Endodermal cell (in vitro differentiated cells): Measurements from ENCODE around the gene GPR37L1. TPM values are rescaled to one million over a fixed set of nuclear protein-coding genes. Genes with fewer than 3 reads are reported as not detected.

ENCODE experiments used
- DNase-seq: peaks from one replicate; pipeline ENCODE4 v3.0.0-alpha.2; 2017
- H3K27ac ChIP-seq: 2 replicates; pipeline ENCODE4 v1.5.1; 2013; ENCODE audit warnings: mild to moderate bottlenecking, low read depth, low read length, moderate library complexity
- H3K27me3 ChIP-seq: 2 replicates; pipeline ENCODE4 v1.6.1; 2013; ENCODE audit warnings: mild to moderate bottlenecking, low read length, moderate library complexity; ENCODE audit not compliant: insufficient read depth, control insufficient read depth, poor library complexity, severe bottlenecking
- H3K36me3 ChIP-seq: 2 replicates; pipeline ENCODE4 v1.7.0; 2013; ENCODE audit warnings: mild to moderate bottlenecking, low read length, moderate library complexity; ENCODE audit not compliant: control insufficient read depth, insufficient read depth
- H3K4me1 ChIP-seq: one replicate; pipeline ENCODE4 v1.7.0; 2013; ENCODE audit warnings: low read length; ENCODE audit not compliant: control insufficient read depth, insufficient read depth
- H3K4me3 ChIP-seq: 2 replicates; pipeline ENCODE4 v1.5.1; 2013; ENCODE audit warnings: mild to moderate bottlenecking, low read length, moderate library complexity
- H3K9ac ChIP-seq: 2 replicates; pipeline ENCODE4 v1.6.1; 2013; ENCODE audit warnings: mild to moderate bottlenecking, low read length, moderate library complexity; ENCODE audit not compliant: poor library complexity, severe bottlenecking; ENCODE audit errors: extremely low read depth
- H3K9me3 ChIP-seq: 2 replicates; pipeline ENCODE4 v1.6.1; 2013; ENCODE audit warnings: mild to moderate bottlenecking, low read length, moderate library complexity; ENCODE audit not compliant: control insufficient read depth
- H3K27ac Mint-ChIP-seq: 2 replicates; pipeline ENCODE4 v1.8.0; 2020; ENCODE audit warnings: mixed read lengths
- H3K27me3 Mint-ChIP-seq: 2 replicates; pipeline ENCODE4 v1.8.0; 2021; ENCODE audit warnings: mild to moderate bottlenecking, mixed read lengths; ENCODE audit not compliant: insufficient read depth
- H3K36me3 Mint-ChIP-seq: 2 replicates; pipeline ENCODE4 v1.8.0; 2020; ENCODE audit warnings: low read depth, mixed read lengths
- H3K4me1 Mint-ChIP-seq: 2 replicates; pipeline ENCODE4 v1.8.0; 2020; ENCODE audit warnings: mixed read lengths
- H3K4me3 Mint-ChIP-seq: 2 replicates; pipeline ENCODE4 v1.8.0; 2020; ENCODE audit warnings: mild to moderate bottlenecking, moderate library complexity, mixed read lengths
- H3K9me3 Mint-ChIP-seq: 2 replicates; pipeline ENCODE4 v1.8.0; 2020; ENCODE audit warnings: mild to moderate bottlenecking, mixed read lengths
- WGBS, 2 experiments: methylation state at CpG; one replicate each; pipeline versions ENCODE4 v1.1.5 to v1.1.7; 2013; ENCODE audit warnings: missing lambda C conversion rate in 2 of 2, mixed read lengths in 1 of 2; ENCODE audit not compliant: insufficient coverage in 1 of 2, insufficient read length in 1 of 2; 5-methylcytosine and 5-hydroxymethylcytosine counted together
- total RNA-seq, 2 donors: library from RNA; stranded (reverse); fragmentation: NEBNext Ultra II Directional in 1 of 2; extraction: Animal tissue kit (Norgen Biotek cat#: 25700) in 1 of 2; gene quantifications; 2 replicates in 1 of 2; 3 replicates in 1 of 2; pipeline ENCODE4 v1.2.1, GENCODE V29; 2021
- TF ChIP-seq, protein P1 (sequence below): fragments of 200-600 bp; sonication (generic); conservative IDR thresholded peaks from 2 replicates; pipeline ENCODE4 v1.5.0; 2021; ENCODE audit warnings: antibody characterized with exemption, mild to moderate bottlenecking

Gene GPR37L1
- total RNA-seq, 2 donors from 2014 or later, result 0.04 TPM; not detected in 1

DNA sequence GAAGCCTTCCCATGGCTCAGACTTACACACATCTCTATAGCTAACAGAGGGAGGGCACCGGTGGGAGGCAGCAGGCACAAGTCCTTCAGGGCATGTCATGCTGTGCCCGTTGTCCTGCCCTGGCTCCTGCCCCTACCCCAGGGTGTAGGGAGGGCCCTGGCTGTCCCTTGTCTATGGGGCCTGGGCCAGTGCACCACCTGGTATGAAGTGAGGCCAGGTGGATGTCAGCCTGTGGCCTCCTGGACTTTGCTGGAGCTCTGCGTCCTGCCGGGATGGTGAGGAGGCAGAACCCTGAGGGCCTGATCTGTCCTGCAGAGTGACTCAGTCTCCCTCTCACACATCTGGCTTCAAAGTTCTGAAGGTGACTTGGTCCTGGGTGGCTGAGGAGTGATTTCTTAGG, 47.3 kb upstream of the GPR37L1 start:
- H3K27me3 Mint-ChIP-seq, result peaks cover 2% of the 10 kb centered on the region
- Histone ChIP-seq H3K9ac (no peak overlapping the region), H3K36me3 (no peaks in the 10 kb centered on the region), H3K4me3 (no peak overlapping the region), H3K9me3 (no peaks in the 10 kb centered on the region), H3K4me1 (peaks cover 20% of the 10 kb centered on the region), H3K27ac (peak overlapping the region; percentile 53), H3K27me3 (no peaks in the 10 kb centered on the region)
- H3K27ac Mint-ChIP-seq, result peak overlapping the region; percentile 65
- no peak overlapping the region for H3K4me3 Mint-ChIP-seq
- 84% methylated on average over 4 of the region's 4 CpGs; no CpG with 5 or more reads in 1 of the 2 experiments for WGBS, 2 experiments
- DNase-seq, result no peak
- TF ChIP-seq, protein P1, sequence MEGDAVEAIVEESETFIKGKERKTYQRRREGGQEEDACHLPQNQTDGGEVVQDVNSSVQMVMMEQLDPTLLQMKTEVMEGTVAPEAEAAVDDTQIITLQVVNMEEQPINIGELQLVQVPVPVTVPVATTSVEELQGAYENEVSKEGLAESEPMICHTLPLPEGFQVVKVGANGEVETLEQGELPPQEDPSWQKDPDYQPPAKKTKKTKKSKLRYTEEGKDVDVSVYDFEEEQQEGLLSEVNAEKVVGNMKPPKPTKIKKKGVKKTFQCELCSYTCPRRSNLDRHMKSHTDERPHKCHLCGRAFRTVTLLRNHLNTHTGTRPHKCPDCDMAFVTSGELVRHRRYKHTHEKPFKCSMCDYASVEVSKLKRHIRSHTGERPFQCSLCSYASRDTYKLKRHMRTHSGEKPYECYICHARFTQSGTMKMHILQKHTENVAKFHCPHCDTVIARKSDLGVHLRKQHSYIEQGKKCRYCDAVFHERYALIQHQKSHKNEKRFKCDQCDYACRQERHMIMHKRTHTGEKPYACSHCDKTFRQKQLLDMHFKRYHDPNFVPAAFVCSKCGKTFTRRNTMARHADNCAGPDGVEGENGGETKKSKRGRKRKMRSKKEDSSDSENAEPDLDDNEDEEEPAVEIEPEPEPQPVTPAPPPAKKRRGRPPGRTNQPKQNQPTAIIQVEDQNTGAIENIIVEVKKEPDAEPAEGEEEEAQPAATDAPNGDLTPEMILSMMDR, result no peak
- H3K4me1 Mint-ChIP-seq, result peaks cover 26% of the 10 kb centered on the region
- H3K9me3 Mint-ChIP-seq, result no peaks in the 10 kb centered on the region
- H3K36me3 Mint-ChIP-seq, result no peaks in the 10 kb centered on the region

DNA sequence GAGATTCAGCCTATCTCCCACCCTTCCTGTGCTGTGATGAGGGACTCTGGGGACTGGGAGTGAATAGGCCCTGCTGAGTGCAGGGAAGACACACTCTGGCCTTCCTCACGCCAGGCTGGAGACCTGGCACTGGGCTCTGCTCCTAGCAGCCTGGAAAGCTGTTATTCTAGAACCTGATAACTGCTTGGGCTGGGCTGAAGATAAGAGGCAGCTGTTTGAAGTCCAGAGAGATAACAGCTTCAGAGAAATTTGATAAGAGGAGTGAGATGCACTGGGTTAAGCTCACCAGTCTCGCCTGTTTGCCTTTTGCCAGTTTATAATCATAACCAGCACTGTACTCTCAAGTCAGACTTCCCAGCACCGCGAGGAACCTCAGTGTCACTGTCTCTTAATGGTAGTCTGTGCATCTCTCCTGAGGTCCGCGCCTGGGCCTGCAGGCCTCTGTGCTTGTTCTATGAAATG, 46.6 kb upstream of the GPR37L1 start:
- TF ChIP-seq, protein P1, result no peak
- no peaks in the 10 kb centered on the region for H3K9me3 ChIP-seq
- H3K27me3 Mint-ChIP-seq, result peaks cover 2% of the 10 kb centered on the region
- H3K4me1 ChIP-seq, result peaks cover 17% of the 10 kb centered on the region
- H3K36me3 Mint-ChIP-seq, result no peaks in the 10 kb centered on the region
- WGBS, 2 experiments, result 77 to 91% methylated on average over 5 to 6 of the region's 6 CpGs
- no peaks in the 10 kb centered on the region for H3K36me3 ChIP-seq
- H3K4me3 Mint-ChIP-seq, result no peak overlapping the region
- peak; percentile 78 for DNase-seq
- H3K4me3 ChIP-seq, result no peak overlapping the region
- no peak overlapping the region for H3K27ac ChIP-seq
- no peaks in the 10 kb centered on the region for H3K27me3 ChIP-seq
- H3K4me1 Mint-ChIP-seq, result peaks cover 26% of the 10 kb centered on the region
- peak overlapping the region; percentile 65 for H3K27ac Mint-ChIP-seq
- H3K9ac ChIP-seq, result no peak overlapping the region
- no peaks in the 10 kb centered on the region for H3K9me3 Mint-ChIP-seq

- no peak overlapping the region for H3K27ac ChIP-seq
- H3K4me1 ChIP-seq, result peaks cover 20% of the 10 kb centered on the region
- no peak overlapping the region for H3K4me3 ChIP-seq
- DNase-seq, result no peak
- no peaks in the 10 kb centered on the region for H3K9me3 ChIP-seq
- H3K4me1 Mint-ChIP-seq, result peaks cover 31% of the 10 kb centered on the region
- H3K27ac Mint-ChIP-seq, result no peak overlapping the region
- no peaks in the 10 kb centered on the region for H3K9me3 Mint-ChIP-seq
- H3K4me3 Mint-ChIP-seq, result no peak overlapping the region
- H3K36me3 Mint-ChIP-seq, result no peaks in the 10 kb centered on the region
- TF ChIP-seq, protein P1, result no peak
- peaks cover 2% of the 10 kb centered on the region for H3K27me3 Mint-ChIP-seq
- H3K27me3 ChIP-seq, result no peaks in the 10 kb centered on the region
- WGBS, 2 experiments, result 85% methylated on average over 3 of the region's 3 CpGs; no CpG with 5 or more reads in 1 of the 2 experiments
- no peak overlapping the region for H3K9ac ChIP-seq
- no peaks in the 10 kb centered on the region for H3K36me3 ChIP-seq
These were observed 44.5 kb upstream of the GPR37L1 start for GRCh38 chr1:202078241-202078640.
